Measurements from ENCODE around the gene FFAR2.

- no peak for TF ChIP-seq CTCF (IDR thresholded peaks at IDR 0.05 in 2 of 3, conservative IDR thresholded peaks at IDR 0.05 in 1 of 3; ENCODE audit: borderline replicate concordance in 1 of 3, insufficient read depth in 1 of 3, low read depth in 2 of 3, low read length in 2 of 3)
- no peak for TF ChIP-seq EZH2 (IDR thresholded peaks at IDR 0.05)
- TF ChIP-seq SRF (IDR thresholded peaks at IDR 0.05; ENCODE audit: low read depth): no peak
- no peak for TF ChIP-seq TCF7L2 (IDR thresholded peaks at IDR 0.05; ENCODE audit: borderline replicate concordance, extremely low read depth, insufficient read depth, insufficient read length)
- TF ChIP-seq CEBPB (IDR thresholded peaks at IDR 0.05; ENCODE audit: low read depth): no peak
- no peak for TF ChIP-seq EGR1 (IDR thresholded peaks at IDR 0.05; ENCODE audit: low read depth)
- no peak for TF ChIP-seq SP1 (IDR thresholded peaks at IDR 0.05; ENCODE audit: low read depth)
- no peak for TF ChIP-seq JUND (IDR thresholded peaks at IDR 0.05)
- no peak for TF ChIP-seq REST (IDR thresholded peaks at IDR 0.05; ENCODE audit: low read depth)
- TF ChIP-seq ZFX (IDR thresholded peaks at IDR 0.05): no peak
- TF ChIP-seq, protein P1, sequence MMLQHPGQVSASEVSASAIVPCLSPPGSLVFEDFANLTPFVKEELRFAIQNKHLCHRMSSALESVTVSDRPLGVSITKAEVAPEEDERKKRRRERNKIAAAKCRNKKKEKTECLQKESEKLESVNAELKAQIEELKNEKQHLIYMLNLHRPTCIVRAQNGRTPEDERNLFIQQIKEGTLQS (IDR thresholded peaks at IDR 0.05): no peak
Measured at GRCh38 chr19:35460608-35461007, 12.6 kb downstream of the FFAR2 start.
